Panc1 (cell line): ENCODE data around the gene UGT1A6. TPM values are rescaled to one million over a fixed set of nuclear protein-coding genes. Genes with fewer than 3 reads are reported as not detected.

Experiments used
- ATAC-seq: fragments of 200-7000 bp; cut with Tn5 transposase; 2 replicates; pipeline ENCODE4 v1.9.1; 2020; ENCODE audit warnings: mild to moderate bottlenecking, moderate library complexity
- BruUV-seq: library from RNA; stranded (reverse); fragments of 400-500 nt; replicated peaks from 2 replicates; lab custom pipeline; 2021; lab: Mats Ljungman, UMichigan
- CTCF ChIA-PET: fragments of 300-600 bp; sonication (Branson Sonifier 250); formaldehyde crosslinking; loops from one replicate; lab custom pipeline; 2022; ENCODE audit warnings: antibody characterized with exemption; lab: Charles Lee
- POLR2A ChIA-PET: fragments of 300-600 bp; sonication (Branson Sonifier 250); formaldehyde crosslinking; loops from one replicate; lab custom pipeline; 2022; ENCODE audit warnings: antibody characterized with exemption; lab: Charles Lee
- DNase-seq: peaks from one replicate; pipeline ENCODE4 v3.0.0-alpha.2; 2010; ENCODE audit warnings: low read depth, low spot score
- H3K27ac ChIP-seq: 2 replicates; pipeline ENCODE4 v1.5.1; 2011; ENCODE audit warnings: mild to moderate bottlenecking, low read length, inconsistent platforms
- H3K27me3 ChIP-seq: fragments of 200-500 bp; sonication (Bioruptor generic); 2 replicates; pipeline ENCODE4 v1.6.0; 2014; ENCODE audit warnings: low read length, inconsistent platforms; ENCODE audit not compliant: control insufficient read depth, insufficient read depth
- H3K36me3 ChIP-seq: fragments of 200-500 bp; sonication (Bioruptor generic); 2 replicates; pipeline ENCODE4 v1.5.1; 2014; ENCODE audit warnings: inconsistent platforms, mild to moderate bottlenecking, low read length, moderate library complexity; ENCODE audit not compliant: control insufficient read depth, insufficient read depth
- H3K4me1 ChIP-seq: 2 replicates; pipeline ENCODE4 v1.5.1; 2011; ENCODE audit warnings: inconsistent platforms, mild to moderate bottlenecking, low read length, moderate library complexity; ENCODE audit not compliant: control insufficient read depth, insufficient read depth
- H3K4me3 ChIP-seq, 2 experiments: 2 replicates each; pipeline ENCODE4 v1.5.1; 2011 to 2012; ENCODE audit warnings: low read depth in 2 of 2, low read length in 2 of 2, mild to moderate bottlenecking in 2 of 2, inconsistent platforms in 1 of 2, moderate library complexity in 1 of 2
- H3K9me3 ChIP-seq: fragments of 200-500 bp; sonication (Bioruptor generic); 2 replicates; pipeline ENCODE4 v1.5.1; 2014; ENCODE audit warnings: low read depth, mild to moderate bottlenecking, inconsistent platforms, low read length, moderate library complexity; ENCODE audit not compliant: control insufficient read depth, insufficient read depth
- POLR2AphosphoS5 ChIP-seq: IDR thresholded peaks from 2 replicates; pipeline ENCODE4 v1.6.1; 2012; ENCODE audit warnings: mild to moderate bottlenecking, low read depth, low read length, moderate library complexity
- REST ChIP-seq, 2 experiments: IDR thresholded peaks; 2 replicates each; pipeline ENCODE4 v1.6.1; 2011 to 2012; ENCODE audit warnings: low read depth in 2 of 2, control low read depth in 1 of 2, low read length in 1 of 2, mild to moderate bottlenecking in 1 of 2, moderate library complexity in 1 of 2; ENCODE audit not compliant: insufficient read depth in 1 of 2
- SIN3A ChIP-seq: IDR thresholded peaks from 2 replicates; pipeline ENCODE4 v1.6.1; 2012; ENCODE audit warnings: low read depth, mild to moderate bottlenecking, low read length, moderate library complexity, borderline replicate concordance; ENCODE audit not compliant: insufficient read depth
- TCF7L2 ChIP-seq: IDR thresholded peaks from 2 replicates; pipeline ENCODE4 v1.6.1; 2011; ENCODE audit warnings: mild to moderate bottlenecking, low read depth, low read length, inconsistent platforms
- in situ Hi-C: cut with HindIII; loops from 2 replicates; pipeline ENCODE4 v1.10.0; 2016; ENCODE audit warnings: low sequenced_read_pairs, low pct_unique_long_range_greater_than_20kb
- intact Hi-C: fragments of 100-400 bp; cut with micrococcal nuclease; formaldehyde crosslinking; loops from one replicate; pipeline ENCODE4 v1.10.0; 2022; ENCODE audit not compliant: unreplicated experiment
- total RNA-seq: library from RNA; stranded (reverse); gene quantifications from one replicate; pipeline ENCODE4 v1.2.1, GENCODE V29; 2021; ENCODE audit not compliant: unreplicated experiment
- TF ChIP-seq, protein P1 (sequence below): fragments of 450-650 bp; IDR thresholded peaks from 2 replicates; pipeline ENCODE4 v1.5.1; 2017; ENCODE audit warnings: mild to moderate bottlenecking

Gene UGT1A6
- total RNA-seq, 1 experiment from 2014 or later: not detected

DNA sequence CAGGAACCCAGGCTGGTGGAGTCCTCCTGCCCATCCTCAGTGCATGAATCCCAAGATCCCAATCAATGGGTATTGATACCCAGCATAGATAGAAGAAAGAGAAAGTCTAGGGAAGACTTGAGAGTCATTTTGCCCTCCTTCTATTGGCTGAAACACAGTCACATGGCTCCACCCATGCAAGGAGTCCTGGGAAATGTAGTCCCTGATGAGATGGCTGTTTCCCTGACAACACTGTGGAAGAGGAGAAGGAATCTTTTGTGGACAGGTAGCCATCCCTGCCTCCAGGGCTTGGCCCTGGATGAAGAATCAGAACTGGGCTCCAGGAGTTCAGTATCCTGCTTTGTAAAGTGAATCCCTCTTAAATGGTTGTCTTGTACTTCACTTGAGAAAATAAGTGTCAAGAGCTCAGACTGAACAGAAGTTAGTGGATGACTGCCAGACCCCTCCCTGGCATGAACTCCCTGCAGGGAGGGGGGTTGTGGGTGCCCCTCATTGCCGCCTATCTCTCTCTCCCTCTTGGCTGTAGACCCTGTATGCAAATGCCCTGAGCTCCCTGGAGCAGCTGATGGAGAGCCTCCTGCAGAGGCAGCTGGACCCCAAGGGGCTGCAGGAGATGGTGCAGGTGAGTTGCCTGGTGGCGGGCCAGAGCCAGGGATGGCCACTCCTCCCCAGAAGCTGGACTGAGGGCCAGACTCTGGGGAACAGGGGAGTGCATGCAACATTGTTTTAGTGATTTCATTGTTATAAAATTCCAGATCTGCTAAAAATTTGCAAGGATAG is 121.6 kb downstream of the UGT1A6 start:
- Histone ChIP-seq H3K36me3 (no peaks in the 10 kb centered on the region), H3K27me3 (no peaks in the 10 kb centered on the region), H3K27ac (no peak overlapping the region), H3K4me1 (no peaks in the 10 kb centered on the region), H3K4me3 (no peak overlapping the region), H3K9me3 (no peaks in the 10 kb centered on the region)
- in situ Hi-C loops: no loop called here
- intact Hi-C loops: no loop called here
- TF ChIP-seq, protein P1, sequence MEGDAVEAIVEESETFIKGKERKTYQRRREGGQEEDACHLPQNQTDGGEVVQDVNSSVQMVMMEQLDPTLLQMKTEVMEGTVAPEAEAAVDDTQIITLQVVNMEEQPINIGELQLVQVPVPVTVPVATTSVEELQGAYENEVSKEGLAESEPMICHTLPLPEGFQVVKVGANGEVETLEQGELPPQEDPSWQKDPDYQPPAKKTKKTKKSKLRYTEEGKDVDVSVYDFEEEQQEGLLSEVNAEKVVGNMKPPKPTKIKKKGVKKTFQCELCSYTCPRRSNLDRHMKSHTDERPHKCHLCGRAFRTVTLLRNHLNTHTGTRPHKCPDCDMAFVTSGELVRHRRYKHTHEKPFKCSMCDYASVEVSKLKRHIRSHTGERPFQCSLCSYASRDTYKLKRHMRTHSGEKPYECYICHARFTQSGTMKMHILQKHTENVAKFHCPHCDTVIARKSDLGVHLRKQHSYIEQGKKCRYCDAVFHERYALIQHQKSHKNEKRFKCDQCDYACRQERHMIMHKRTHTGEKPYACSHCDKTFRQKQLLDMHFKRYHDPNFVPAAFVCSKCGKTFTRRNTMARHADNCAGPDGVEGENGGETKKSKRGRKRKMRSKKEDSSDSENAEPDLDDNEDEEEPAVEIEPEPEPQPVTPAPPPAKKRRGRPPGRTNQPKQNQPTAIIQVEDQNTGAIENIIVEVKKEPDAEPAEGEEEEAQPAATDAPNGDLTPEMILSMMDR: no peak
- no peak for TF ChIP-seq REST (IDR thresholded peaks at IDR 0.05; ENCODE audit: insufficient read depth in 1 of 2, low read depth in 2 of 2, low read length in 1 of 2)
- TF ChIP-seq POLR2AphosphoS5: no peak
- TF ChIP-seq SIN3A: no peak
- TF ChIP-seq TCF7L2: no peak
- no TSS peak for BruUV-seq
- POLR2A ChIA-PET: no interaction called here
- DNase-seq (no peak), ATAC-seq (0 out of 2 replicates have a peak, but pooled peaks have one; percentile 59)
- CTCF ChIA-PET: no interaction called here

DNA sequence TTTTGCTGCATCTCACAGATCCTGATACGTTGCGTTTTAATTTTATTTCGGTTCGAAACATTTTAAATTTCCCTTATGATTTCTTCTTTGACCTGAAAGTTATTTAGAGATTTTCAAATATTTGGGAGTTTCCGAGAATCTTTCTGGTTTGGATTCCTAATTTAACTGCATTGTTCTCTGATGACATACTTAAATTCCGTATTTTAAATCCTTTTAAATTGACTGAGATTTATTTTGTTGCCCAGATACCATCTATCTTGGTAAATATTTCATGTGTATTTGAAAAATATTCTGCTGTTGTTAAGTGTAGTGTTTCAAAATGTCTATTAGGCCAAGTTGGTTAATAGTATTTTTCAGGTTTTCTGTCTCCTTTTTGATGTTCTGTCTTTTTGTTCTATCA is 123.2 kb downstream of the UGT1A6 start:
- Histone ChIP-seq H3K27me3 (no peaks in the 10 kb centered on the region), H3K4me1 (no peaks in the 10 kb centered on the region), H3K36me3 (no peaks in the 10 kb centered on the region), H3K9me3 (no peaks in the 10 kb centered on the region), H3K4me3 (no peak overlapping the region), H3K27ac (no peak overlapping the region)
- no TSS peak for BruUV-seq
- ATAC-seq (no peak), DNase-seq (no peak)
- CTCF ChIA-PET: no interaction called here
- intact Hi-C loops: no loop called here
- in situ Hi-C loops: no loop called here
- POLR2A ChIA-PET: interaction anchor here (0.6 kb wide), 1 partner anchor 306 kb away, joined by 4 read pairs; no protein-coding TSS in a partner anchor
- TF ChIP-seq SIN3A (no peak), POLR2AphosphoS5 (no peak), TCF7L2 (no peak), REST (IDR thresholded peaks at IDR 0.05; ENCODE audit: insufficient read depth in 1 of 2, low read depth in 2 of 2, low read length in 1 of 2) (no peak)
- TF ChIP-seq, protein P1: no peak
